NCI-H2227 treated with DMSO at 0.1 percent for 48 hours (cell line): ENCODE measurements around the gene AGER.
"Not testable (repeated sequence)": the region's sequence is repeated elsewhere in the genome, so short reads cannot be mapped to it uniquely, and the experiment has no call there.

ENCODE experiments used
- DNase-seq: peaks from one replicate; lab custom pipeline; 2025; lab: John Stamatoyannopoulos, UW

The AGER gene

GRCh38 chr6:32184084-32184640 is at the start of gene AGER:
Gene AGER (minus strand): TSS chr6:32184253. CDS start chr6:32184222, 31 bp downstream.
- DNase-seq: no peak

GRCh38 chr6:32226434-32226833 is 42.4 kb upstream of the AGER start:
- no peak for DNase-seq

- no peak for DNase-seq
These were observed 40.6 kb upstream of the AGER start for GRCh38 chr6:32224696-32225095.

- DNase-seq: no peak
These were observed 39.5 kb upstream of the AGER start, which contains the start of gene NOTCH4 for GRCh38 chr6:32223258-32224235. Gene NOTCH4 (minus strand): TSS chr6:32224067. CDS start chr6:32223928, 139 bp downstream.

GRCh38 chr6:32222333-32223230 is 38.5 kb upstream of the AGER start:
- DNase-seq: no peak

- no peak for DNase-seq
These were observed 36.0 kb upstream of the AGER start for GRCh38 chr6:32220021-32220420.

GRCh38 chr6:32218167-32218566 is 34.1 kb upstream of the AGER start:
- no peak for DNase-seq

GRCh38 chr6:32216998-32217397 is 32.9 kb upstream of the AGER start:
- DNase-seq: no peak

GRCh38 chr6:32216285-32216684 is 32.2 kb upstream of the AGER start:
- DNase-seq: no peak

GRCh38 chr6:32215617-32216016 is 31.6 kb upstream of the AGER start:
- no peak for DNase-seq

GRCh38 chr6:32214126-32214525 is 30.1 kb upstream of the AGER start:
- DNase-seq: no peak

GRCh38 chr6:32213649-32214048 is 29.6 kb upstream of the AGER start:
- DNase-seq: no peak

- no peak for DNase-seq
These were observed 28.2 kb upstream of the AGER start for GRCh38 chr6:32212076-32212760.

- DNase-seq: not testable (repeated sequence)
These were observed 27.4 kb upstream of the AGER start for GRCh38 chr6:32211432-32211831.

GRCh38 chr6:32210191-32210601 is 26.1 kb upstream of the AGER start:
- no peak for DNase-seq

GRCh38 chr6:32208996-32209395 is 24.9 kb upstream of the AGER start:
- DNase-seq: no peak

- no peak for DNase-seq
These were observed 20.2 kb upstream of the AGER start for GRCh38 chr6:32204268-32204715.

GRCh38 chr6:32203426-32204267 is 19.6 kb upstream of the AGER start:
- DNase-seq: peak; percentile 8

GRCh38 chr6:32202186-32202585 is 18.1 kb upstream of the AGER start:
- DNase-seq: no peak

- DNase-seq: no peak
These were observed 16.8 kb upstream of the AGER start for GRCh38 chr6:32200711-32201475.
